Astrocyte (in vitro differentiated cells and primary cell): Measurements from ENCODE around the gene CEACAM1. TPM values are rescaled to one million over a fixed set of nuclear protein-coding genes. Genes with fewer than 3 reads are reported as not detected.

Experiments
- DNase-seq: peaks from one replicate; pipeline ENCODE4 v3.0.0-alpha.2; 2010; ENCODE audit warnings: low read depth
- FAIRE-seq: peaks from 2 replicates; lab custom pipeline; 2011; peaks lifted over from hg19 to GRCh38; lab: Jason Lieb, UNC
- H2AFZ ChIP-seq: 2 replicates; pipeline ENCODE4 v1.6.0; 2012; ENCODE audit warnings: low read depth, low read length, inconsistent platforms
- H3K27ac ChIP-seq: 2 replicates; pipeline ENCODE4 v1.5.1; 2011; ENCODE audit warnings: low read depth, low read length, inconsistent platforms
- H3K27me3 ChIP-seq: 2 replicates; pipeline ENCODE4 v1.6.0; 2011; ENCODE audit warnings: low read length, inconsistent platforms; ENCODE audit not compliant: insufficient read depth
- H3K36me3 ChIP-seq: 2 replicates; pipeline ENCODE4 v1.5.1; 2011; ENCODE audit warnings: low read length, inconsistent platforms; ENCODE audit not compliant: insufficient read depth
- H3K4me1 ChIP-seq: 2 replicates; pipeline ENCODE4 v1.5.1; 2011; ENCODE audit warnings: low read length, inconsistent platforms; ENCODE audit not compliant: insufficient read depth
- H3K4me2 ChIP-seq: 2 replicates; pipeline ENCODE4 v1.6.0; 2012; ENCODE audit warnings: low read length, inconsistent platforms
- H3K4me3 ChIP-seq: 2 replicates; pipeline ENCODE4 v1.5.1; 2011; ENCODE audit warnings: low read depth, mild to moderate bottlenecking, low read length, inconsistent platforms; ENCODE audit not compliant: insufficient read depth
- H3K79me2 ChIP-seq: 2 replicates; pipeline ENCODE4 v1.6.0; 2012; ENCODE audit warnings: mild to moderate bottlenecking, low read length, inconsistent platforms; ENCODE audit not compliant: insufficient read depth
- H3K9ac ChIP-seq: 2 replicates; pipeline ENCODE4 v1.6.0; 2012; ENCODE audit warnings: mild to moderate bottlenecking, low read length, inconsistent platforms
- H3K9me3 ChIP-seq: 2 replicates; pipeline ENCODE4 v1.5.1; 2012; ENCODE audit warnings: low read depth, mild to moderate bottlenecking, low read length, inconsistent platforms; ENCODE audit not compliant: insufficient read depth
- H4K20me1 ChIP-seq: 2 replicates; pipeline ENCODE4 v1.6.0; 2012; ENCODE audit warnings: low read length, inconsistent platforms; ENCODE audit not compliant: insufficient read depth
- H3K27ac Mint-ChIP-seq: one replicate; pipeline ENCODE4 v1.8.0; 2021; ENCODE audit warnings: mild to moderate bottlenecking, mixed read lengths; ENCODE audit not compliant: unreplicated experiment
- H3K27me3 Mint-ChIP-seq: one replicate; pipeline ENCODE4 v1.8.0; 2021; ENCODE audit warnings: low read depth, mixed read lengths; ENCODE audit not compliant: unreplicated experiment
- H3K36me3 Mint-ChIP-seq: one replicate; pipeline ENCODE4 v1.8.0; 2021; ENCODE audit warnings: low read depth, mixed read lengths; ENCODE audit not compliant: unreplicated experiment
- H3K4me1 Mint-ChIP-seq: one replicate; pipeline ENCODE4 v1.8.0; 2021; ENCODE audit warnings: low read depth, mixed read lengths; ENCODE audit not compliant: unreplicated experiment
- H3K4me3 Mint-ChIP-seq: one replicate; pipeline ENCODE4 v1.8.0; 2021; ENCODE audit warnings: mild to moderate bottlenecking, moderate library complexity, mixed read lengths; ENCODE audit not compliant: unreplicated experiment
- H3K9me3 Mint-ChIP-seq: one replicate; pipeline ENCODE4 v1.8.0; 2021; ENCODE audit warnings: mild to moderate bottlenecking, mixed read lengths; ENCODE audit not compliant: unreplicated experiment
- EZH2 ChIP-seq: IDR thresholded peaks from 2 replicates; pipeline ENCODE4 v1.6.1; 2012; ENCODE audit warnings: mild to moderate bottlenecking, low read length, inconsistent platforms; ENCODE audit not compliant: insufficient read depth
- total RNA-seq: library from RNA; stranded (reverse); gene quantifications from 2 replicates; pipeline ENCODE4 v1.2.1, GENCODE V29; 2021
- TF ChIP-seq, protein P1 (sequence below): IDR thresholded peaks from 2 replicates; pipeline ENCODE4 v1.5.1; 2011; ENCODE audit warnings: low read depth, mild to moderate bottlenecking, inconsistent platforms, low read length, moderate library complexity; ENCODE audit not compliant: insufficient read depth

Gene CEACAM1
- total RNA-seq, 1 donor from 2014 or later = 1.1 TPM

DNA sequence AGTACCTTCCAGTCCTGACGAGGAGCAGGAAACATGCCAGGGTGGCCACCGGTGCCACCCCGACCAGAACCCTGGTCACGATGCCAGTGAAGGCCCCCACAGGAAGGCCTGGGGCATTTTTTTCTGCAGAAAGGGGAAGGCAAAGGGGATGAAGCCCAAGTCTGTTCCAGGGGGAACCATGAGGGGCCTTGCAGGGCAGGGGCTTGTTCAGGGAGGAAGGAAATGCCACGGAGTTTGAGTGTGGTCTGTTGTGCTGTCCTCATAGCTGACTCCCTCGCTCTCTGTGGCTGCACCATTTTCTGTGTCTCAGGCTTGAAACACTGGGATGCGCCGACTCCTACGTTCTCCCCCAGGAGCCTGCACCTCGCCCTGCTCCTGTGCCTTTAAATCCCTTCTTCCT is 27.5 kb upstream of the CEACAM1 start:
- Histone ChIP-seq H3K79me2 (no peaks in the 10 kb centered on the region), H3K4me1 (no peaks in the 10 kb centered on the region), H3K9me3 (no peaks in the 10 kb centered on the region), H2AFZ (no peak overlapping the region), H3K4me2 (no peak overlapping the region), H3K27me3 (peaks cover 5% of the 10 kb centered on the region), H4K20me1 (no peaks in the 10 kb centered on the region), H3K27ac (no peak overlapping the region), H3K4me3 (no peak overlapping the region), H3K9ac (no peak overlapping the region), H3K36me3 (no peaks in the 10 kb centered on the region)
- TF ChIP-seq, protein P1, sequence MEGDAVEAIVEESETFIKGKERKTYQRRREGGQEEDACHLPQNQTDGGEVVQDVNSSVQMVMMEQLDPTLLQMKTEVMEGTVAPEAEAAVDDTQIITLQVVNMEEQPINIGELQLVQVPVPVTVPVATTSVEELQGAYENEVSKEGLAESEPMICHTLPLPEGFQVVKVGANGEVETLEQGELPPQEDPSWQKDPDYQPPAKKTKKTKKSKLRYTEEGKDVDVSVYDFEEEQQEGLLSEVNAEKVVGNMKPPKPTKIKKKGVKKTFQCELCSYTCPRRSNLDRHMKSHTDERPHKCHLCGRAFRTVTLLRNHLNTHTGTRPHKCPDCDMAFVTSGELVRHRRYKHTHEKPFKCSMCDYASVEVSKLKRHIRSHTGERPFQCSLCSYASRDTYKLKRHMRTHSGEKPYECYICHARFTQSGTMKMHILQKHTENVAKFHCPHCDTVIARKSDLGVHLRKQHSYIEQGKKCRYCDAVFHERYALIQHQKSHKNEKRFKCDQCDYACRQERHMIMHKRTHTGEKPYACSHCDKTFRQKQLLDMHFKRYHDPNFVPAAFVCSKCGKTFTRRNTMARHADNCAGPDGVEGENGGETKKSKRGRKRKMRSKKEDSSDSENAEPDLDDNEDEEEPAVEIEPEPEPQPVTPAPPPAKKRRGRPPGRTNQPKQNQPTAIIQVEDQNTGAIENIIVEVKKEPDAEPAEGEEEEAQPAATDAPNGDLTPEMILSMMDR = no peak
- no peak for TF ChIP-seq EZH2
- Mint-ChIP-seq H3K27me3 (peaks cover 72% of the 10 kb centered on the region), H3K4me3 (no peak overlapping the region), H3K4me1 (peaks cover 4% of the 10 kb centered on the region), H3K36me3 (peaks cover 3% of the 10 kb centered on the region), H3K27ac (no peak overlapping the region), H3K9me3 (peaks cover 12% of the 10 kb centered on the region)
- no peak for DNase-seq
- FAIRE-seq = no peak

DNA sequence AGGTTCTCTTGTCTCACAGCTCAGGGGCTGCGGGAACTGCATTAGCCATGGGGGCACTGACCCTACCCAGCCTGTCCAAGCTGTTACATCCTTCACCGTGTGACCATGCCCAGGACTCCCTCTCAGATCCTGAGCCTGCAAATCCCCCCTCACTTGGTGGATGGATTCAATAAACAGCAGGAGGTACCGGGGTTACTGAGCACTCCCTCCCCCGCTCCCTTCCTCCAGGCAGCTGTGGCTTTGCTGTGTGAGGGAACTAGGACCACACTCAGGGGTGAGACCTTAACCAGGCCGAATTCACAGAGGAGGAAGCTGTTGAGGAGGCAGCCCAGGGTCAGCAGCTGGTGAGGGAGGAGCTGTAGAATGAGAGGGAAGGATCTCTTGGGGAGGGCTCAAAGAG is 27.0 kb upstream of the CEACAM1 start:
- peaks cover 3% of the 10 kb centered on the region for H3K36me3 Mint-ChIP-seq
- no peaks in the 10 kb centered on the region for H3K79me2 ChIP-seq
- no peak overlapping the region for H3K4me2 ChIP-seq
- H3K4me3 ChIP-seq = no peak overlapping the region
- H3K9ac ChIP-seq = no peak overlapping the region
- no peak overlapping the region for H2AFZ ChIP-seq
- no peak overlapping the region for H3K27ac Mint-ChIP-seq
- TF ChIP-seq EZH2 = no peak
- TF ChIP-seq, protein P1 = no peak
- H3K4me1 ChIP-seq = no peaks in the 10 kb centered on the region
- H3K27ac ChIP-seq = no peak overlapping the region
- peaks cover 4% of the 10 kb centered on the region for H3K4me1 Mint-ChIP-seq
- H3K9me3 Mint-ChIP-seq = peaks cover 14% of the 10 kb centered on the region
- FAIRE-seq (no peak), DNase-seq (no peak)
- H3K9me3 ChIP-seq = no peaks in the 10 kb centered on the region
- H4K20me1 ChIP-seq = no peaks in the 10 kb centered on the region
- H3K27me3 ChIP-seq = peaks cover 5% of the 10 kb centered on the region
- H3K36me3 ChIP-seq = no peaks in the 10 kb centered on the region
- peaks cover 72% of the 10 kb centered on the region for H3K27me3 Mint-ChIP-seq
- H3K4me3 Mint-ChIP-seq = no peak overlapping the region

DNA sequence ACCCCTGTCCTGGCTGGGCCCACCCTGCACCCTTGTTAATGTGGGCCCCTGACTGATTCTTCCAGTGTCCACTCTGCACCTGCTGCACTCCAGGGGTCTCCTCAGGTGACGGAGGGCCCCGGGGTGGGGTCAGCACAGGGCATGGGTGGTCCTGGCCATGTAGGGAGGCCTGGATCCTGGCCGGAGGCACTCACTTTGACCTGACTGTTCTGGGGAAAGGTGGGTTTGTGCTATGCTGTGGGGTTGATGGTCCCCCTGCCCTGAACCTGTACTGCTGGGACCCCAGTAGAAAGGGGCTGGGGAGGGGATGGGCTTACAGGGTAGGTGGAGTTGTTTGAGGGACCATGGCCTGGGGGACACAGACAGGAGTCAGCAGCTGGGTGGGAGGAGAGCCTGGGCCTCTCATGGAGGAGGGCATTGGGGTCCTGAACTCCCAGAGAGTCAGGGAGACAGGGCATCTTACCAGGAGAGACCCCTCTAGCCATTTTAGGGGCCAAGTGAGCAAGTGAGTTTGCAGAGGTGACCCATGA is 25.8 kb upstream of the CEACAM1 start:
- H3K4me1 Mint-ChIP-seq = peaks cover 4% of the 10 kb centered on the region
- no peaks in the 10 kb centered on the region for H4K20me1 ChIP-seq
- no peak overlapping the region for H2AFZ ChIP-seq
- no peak overlapping the region for H3K4me3 Mint-ChIP-seq
- H3K4me3 ChIP-seq = no peak overlapping the region
- DNase-seq = no peak
- no peaks in the 10 kb centered on the region for H3K79me2 ChIP-seq
- no peak overlapping the region for H3K4me2 ChIP-seq
- peaks cover 5% of the 10 kb centered on the region for H3K27me3 ChIP-seq
- H3K27ac Mint-ChIP-seq = no peak overlapping the region
- H3K27me3 Mint-ChIP-seq = peaks cover 72% of the 10 kb centered on the region
- H3K36me3 Mint-ChIP-seq = peaks cover 3% of the 10 kb centered on the region
- TF ChIP-seq, protein P1 = no peak
- no peak for TF ChIP-seq EZH2
- no peaks in the 10 kb centered on the region for H3K36me3 ChIP-seq
- no peaks in the 10 kb centered on the region for H3K9me3 ChIP-seq
- H3K27ac ChIP-seq = no peak overlapping the region
- peaks cover 23% of the 10 kb centered on the region for H3K9me3 Mint-ChIP-seq
- no peak overlapping the region for H3K9ac ChIP-seq
- no peaks in the 10 kb centered on the region for H3K4me1 ChIP-seq
- no peak for FAIRE-seq
